BJ (cell line): ENCODE data around the gene FIBCD1. TPM values are rescaled to one million over a fixed set of nuclear protein-coding genes. Genes with fewer than 3 reads are reported as not detected.

Experiments
- CTCF ChIA-PET: fragments of 350-600 bp; formaldehyde crosslinking; extraction: SDS; loops from one replicate; lab custom pipeline; 2021; ENCODE audit warnings: antibody characterized with exemption, inconsistent platforms; lab: Yijun Ruan, JAX
- POLR2A ChIA-PET: fragments of 300-600 bp; sonication (Branson Sonifier 250); formaldehyde crosslinking; extraction: SDS; loops from one replicate; lab custom pipeline; 2021; ENCODE audit warnings: antibody characterized with exemption; lab: Charles Lee
- DNase-seq: peaks from one replicate; pipeline ENCODE4 v3.0.0-alpha.2; 2011; ENCODE audit warnings: low read depth
- H3K27me3 ChIP-seq: 2 replicates; pipeline ENCODE4 v1.6.0; 2011; ENCODE audit warnings: low read length; ENCODE audit not compliant: control insufficient read depth, insufficient read depth
- H3K36me3 ChIP-seq: 2 replicates; pipeline ENCODE4 v1.5.1; 2011; ENCODE audit warnings: low read length; ENCODE audit not compliant: control insufficient read depth, insufficient read depth
- H3K4me3 ChIP-seq: 2 replicates; pipeline ENCODE4 v1.5.1; 2011; ENCODE audit warnings: low read depth, mild to moderate bottlenecking, control low read depth, low read length
- CTCF ChIP-seq: IDR thresholded peaks from 2 replicates; pipeline ENCODE4 v1.5.1; 2011; ENCODE audit warnings: low read depth, mild to moderate bottlenecking, control low read depth, inconsistent platforms, low read length, moderate library complexity; ENCODE audit not compliant: insufficient read depth
- polyA plus RNA-seq: library from polyadenylated mRNA; depleted of rRNA; stranded (reverse); fragments of >200 nt; gene quantifications from 2 replicates; pipeline ENCODE4 v1.2.3, GENCODE V29; 2011

FIBCD1 gene
- polyA plus RNA-seq, 1 experiment = 1.4 TPM

- ChIA-PET CTCF (no interaction called here), POLR2A (no interaction called here)
- no peaks in the 10 kb centered on the region for H3K36me3 ChIP-seq
- H3K27me3 ChIP-seq = peaks cover 28% of the 10 kb centered on the region
- no peak overlapping the region for H3K4me3 ChIP-seq
- DNase-seq = no peak
- TF ChIP-seq CTCF = no peak
These were observed 32.3 kb upstream of the FIBCD1 start for GRCh38 chr9:130971294-130971849.

GRCh38 chr9:130970855-130971254 is 31.8 kb upstream of the FIBCD1 start:
- CTCF ChIA-PET = no interaction called here

GRCh38 chr9:130970052-130970451 is 31.0 kb upstream of the FIBCD1 start:
- CTCF ChIA-PET = no interaction called here
- Histone ChIP-seq H3K27me3 (peaks cover 31% of the 10 kb centered on the region), H3K36me3 (no peaks in the 10 kb centered on the region), H3K4me3 (no peak overlapping the region)
- no peak for TF ChIP-seq CTCF
- no peak for DNase-seq
- POLR2A ChIA-PET = no interaction called here

More at GRCh38 chr9:130970855-130971254, 31.8 kb upstream of the FIBCD1 start:
- H3K36me3 ChIP-seq = no peaks in the 10 kb centered on the region
- H3K4me3 ChIP-seq = no peak overlapping the region
- TF ChIP-seq CTCF = no peak
- no peak for DNase-seq
- POLR2A ChIA-PET = no interaction called here
- H3K27me3 ChIP-seq = peaks cover 28% of the 10 kb centered on the region

GRCh38 chr9:130965680-130966079 is 26.6 kb upstream of the FIBCD1 start:
- ChIA-PET CTCF (interaction anchor here (1.3 to 1.8 kb wide), 2 partner anchors 9 to 16 kb away, joined by 3 to 11 read pairs; no protein-coding TSS in a partner anchor), POLR2A (no interaction called here)
- TF ChIP-seq CTCF = no peak
- Histone ChIP-seq H3K36me3 (no peaks in the 10 kb centered on the region), H3K4me3 (no peak overlapping the region), H3K27me3 (peaks cover 6% of the 10 kb centered on the region)
- DNase-seq = no peak

GRCh38 chr9:130963916-130964315 is 24.9 kb upstream of the FIBCD1 start:
- ChIA-PET CTCF (no interaction called here), POLR2A (no interaction called here)
- Histone ChIP-seq H3K36me3 (no peaks in the 10 kb centered on the region), H3K4me3 (no peak overlapping the region), H3K27me3 (peaks cover 5% of the 10 kb centered on the region)
- no peak for DNase-seq
- TF ChIP-seq CTCF = no peak
